GM10248 (cell line): ENCODE data around the gene CRYBG3.
"Not testable (repeated sequence)": the region's sequence is repeated elsewhere in the genome, so short reads cannot be mapped to it uniquely, and the experiment has no call there.

Experiments used
- CTCF ChIA-PET: fragments of 300-600 bp; sonication (Branson Sonifier 250); formaldehyde crosslinking; extraction: SDS; loops from one replicate; lab custom pipeline; 2021; ENCODE audit warnings: antibody characterized with exemption; lab: Yijun Ruan, JAX
- POLR2A ChIA-PET: fragments of 350-650 bp; sonication (Branson Sonifier 250); formaldehyde crosslinking; extraction: SDS; loops from one replicate; lab custom pipeline; 2020; ENCODE audit warnings: antibody characterized with exemption; lab: Yijun Ruan, JAX
- DNase-seq: peaks from one replicate; pipeline ENCODE4 v3.0.0; 2012; ENCODE audit errors: extremely low spot score
- CTCF ChIP-seq: IDR thresholded peaks from 2 replicates; pipeline ENCODE4 v1.5.1; 2012; ENCODE audit warnings: mild to moderate bottlenecking, low read depth; ENCODE audit errors: extremely low read depth, missing control alignments, control extremely low read depth

The CRYBG3 gene

DNA sequence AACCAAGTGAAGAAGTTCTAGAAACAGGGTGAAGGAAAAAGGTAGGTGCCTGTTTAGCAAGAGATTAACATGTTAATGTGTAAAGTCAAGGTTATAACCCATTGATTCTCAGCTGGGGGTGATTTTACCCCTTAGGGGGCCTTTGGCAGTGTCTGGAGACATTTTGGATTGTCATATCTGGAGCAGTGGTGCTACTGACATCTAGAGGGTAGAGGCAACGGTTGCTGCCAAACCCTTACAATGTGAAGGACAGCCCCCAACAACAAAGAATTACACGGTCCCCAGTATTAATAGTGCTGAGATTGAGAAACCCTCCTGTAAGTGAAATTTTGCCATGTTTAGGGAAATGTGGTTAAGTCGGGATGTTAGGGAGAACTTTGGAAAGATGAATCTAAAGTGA is 74.7 kb downstream of the CRYBG3 start:
- TF ChIP-seq CTCF, result no peak
- DNase-seq, result no peak
- ChIA-PET CTCF (no interaction called here), POLR2A (no interaction called here)

DNA sequence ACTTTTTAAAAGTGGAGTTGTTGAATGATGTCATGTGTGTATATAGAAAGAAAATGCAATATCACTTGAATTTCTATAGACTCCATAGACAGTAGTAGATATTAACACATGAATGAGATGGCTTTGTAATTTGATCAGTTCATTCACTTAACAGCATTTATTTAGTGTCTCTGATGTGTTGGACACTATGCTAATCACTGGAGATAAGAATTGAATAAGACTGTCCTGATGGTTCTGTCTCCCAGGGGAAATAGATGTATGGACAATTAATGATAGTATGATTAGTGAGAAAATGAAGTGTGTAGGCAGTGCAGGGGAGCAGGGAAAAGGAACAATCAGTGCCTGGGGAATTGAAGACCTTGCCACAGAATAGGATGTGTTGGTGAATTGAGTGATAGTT is 77.5 kb downstream of the CRYBG3 start:
- TF ChIP-seq CTCF, result no peak
- ChIA-PET POLR2A (no interaction called here), CTCF (no interaction called here)
- DNase-seq, result no peak

- POLR2A ChIA-PET, result no interaction called here
Measured at GRCh38 chr3:97901313-97902248, 79.8 kb downstream of the CRYBG3 start.

DNA sequence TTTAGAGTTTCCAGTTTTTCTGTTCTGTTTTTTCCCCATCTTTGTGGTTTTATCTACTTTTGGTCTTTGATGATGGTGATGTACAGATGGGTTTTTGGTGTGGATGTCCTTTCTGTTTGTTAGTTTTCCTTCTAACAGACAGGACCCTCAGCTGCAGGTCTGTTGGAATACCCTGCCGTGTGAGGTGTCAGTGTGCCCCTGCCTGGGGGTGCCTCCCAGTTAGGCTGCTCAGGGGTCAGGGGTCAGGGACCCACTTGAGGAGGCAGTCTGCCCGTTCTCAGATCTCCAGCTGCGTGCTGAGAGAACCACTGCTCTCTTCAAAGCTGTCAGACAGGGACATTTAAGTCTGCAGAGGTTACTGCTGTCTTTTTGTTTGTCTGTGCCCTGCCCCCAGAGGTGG is 88.0 kb downstream of the CRYBG3 start:
- CTCF ChIA-PET, DNase-seq, POLR2A ChIA-PET: not testable (repeated sequence)

More at GRCh38 chr3:97901313-97902248, 79.8 kb downstream of the CRYBG3 start:
- no peak for TF ChIP-seq CTCF
- CTCF ChIA-PET, result interaction anchor here (0.7 to 1.9 kb wide), 2 partner anchors 12 to 13 kb away, joined by 3 to 5 read pairs; no protein-coding TSS in a partner anchor
- DNase-seq, result no peak

GRCh38 chr3:97910236-97910831 is 88.5 kb downstream of the CRYBG3 start:
- CTCF ChIA-PET, POLR2A ChIA-PET, DNase-seq: not testable (repeated sequence)

DNA sequence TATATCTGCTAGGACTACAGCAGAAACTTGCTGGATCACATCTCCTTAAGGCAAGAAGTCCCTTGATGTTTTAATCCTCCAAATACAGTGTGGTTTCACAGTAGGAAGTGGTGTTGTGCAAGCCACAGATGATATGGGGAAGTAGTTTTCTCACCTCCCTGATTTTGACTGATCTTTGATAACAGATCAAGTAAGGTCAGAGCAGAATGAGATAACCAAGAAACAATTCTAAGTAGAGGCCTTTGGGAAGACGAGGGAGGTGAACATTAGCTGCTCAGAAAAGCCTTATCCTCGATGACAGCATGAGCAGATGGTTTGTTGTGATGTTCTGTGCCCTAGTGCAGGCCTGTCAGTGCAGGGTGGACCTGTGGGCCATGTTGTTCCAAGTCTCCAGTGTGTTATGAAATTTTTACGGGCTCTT is 89.1 kb downstream of the CRYBG3 start:
- CTCF ChIA-PET, result no interaction called here
- POLR2A ChIA-PET, result no interaction called here

GRCh38 chr3:97911459-97911858 is 89.6 kb downstream of the CRYBG3 start:
- no peak for TF ChIP-seq CTCF
- CTCF ChIA-PET, result no interaction called here
- POLR2A ChIA-PET, result no interaction called here
- no peak for DNase-seq

More for the DNA sequence above, 89.1 kb downstream of the CRYBG3 start:
- TF ChIP-seq CTCF, result no peak
- peak; percentile 6 for DNase-seq
